Nephron progenitor cell (in vitro differentiated cells): ENCODE measurements around the gene PDZD4.

ENCODE experiments used
- DNase-seq: peaks from one replicate; pipeline ENCODE4 v3.0.0; 2021
- H3K27ac Mint-ChIP-seq: 2 replicates; pipeline ENCODE4 v1.8.0; 2021; ENCODE audit warnings: mild to moderate bottlenecking, moderate library complexity, mixed read lengths
- H3K27me3 Mint-ChIP-seq: 2 replicates; pipeline ENCODE4 v1.8.0; 2021; ENCODE audit warnings: mild to moderate bottlenecking, low read depth, mixed read lengths; ENCODE audit not compliant: poor library complexity
- H3K36me3 Mint-ChIP-seq: 2 replicates; pipeline ENCODE4 v1.8.0; 2021; ENCODE audit warnings: low read depth, mixed read lengths
- H3K4me1 Mint-ChIP-seq: 2 replicates; pipeline ENCODE4 v1.8.0; 2021; ENCODE audit warnings: mixed read lengths
- H3K4me3 Mint-ChIP-seq: 2 replicates; pipeline ENCODE4 v1.8.0; 2021; ENCODE audit warnings: mild to moderate bottlenecking, moderate library complexity, mixed read lengths
- H3K9me3 Mint-ChIP-seq: 2 replicates; pipeline ENCODE4 v1.8.0; 2021; ENCODE audit warnings: mild to moderate bottlenecking, moderate library complexity, mixed read lengths
- CTCF ChIP-seq: fragments of 200-600 bp; sonication (generic); IDR thresholded peaks from 2 replicates; pipeline ENCODE4 v1.5.0; 2021; ENCODE audit warnings: antibody characterized with exemption

PDZD4 gene

GRCh38 chrX:153794018-153794896 lies 36.1 kb downstream of the PDZD4 start, which contains the start of the genes IDH3G and SSR4:
IDH3G (minus strand) TSS chrX:153794375; CDS start chrX:153794326, 49 bp downstream.
SSR4 (plus strand) TSS chrX:153794668; CDS start chrX:153794688, 20 bp downstream.
- peaks cover 54% of the 10 kb centered on the region for H3K9me3 Mint-ChIP-seq
- H3K27me3 Mint-ChIP-seq, result no peaks in the 10 kb centered on the region
- peak; percentile 90 for DNase-seq
- peaks cover 20% of the 10 kb centered on the region for H3K36me3 Mint-ChIP-seq
- H3K4me1 Mint-ChIP-seq, result peaks cover 23% of the 10 kb centered on the region
- H3K4me3 Mint-ChIP-seq, result peak within 1 kb of the TSS; percentile 92
- no peak within 1 kb of the TSS for H3K27ac Mint-ChIP-seq
- no peak for TF ChIP-seq CTCF

GRCh38 chrX:153793291-153793690 lies 37.1 kb downstream of the PDZD4 start:
- DNase-seq, result no peak
- TF ChIP-seq CTCF, result no peak
- Mint-ChIP-seq H3K4me3 (peak overlapping the region; percentile 92), H3K36me3 (peaks cover 19% of the 10 kb centered on the region), H3K27me3 (peaks cover under 1% of the 10 kb centered on the region), H3K9me3 (peaks cover 52% of the 10 kb centered on the region), H3K27ac (peak overlapping the region; percentile 84), H3K4me1 (peaks cover 23% of the 10 kb centered on the region)

GRCh38 chrX:153792368-153792767 lies 38.0 kb downstream of the PDZD4 start:
- no peak for DNase-seq
- Mint-ChIP-seq H3K27me3 (peaks cover 3% of the 10 kb centered on the region), H3K9me3 (peaks cover 56% of the 10 kb centered on the region), H3K4me3 (no peak overlapping the region), H3K4me1 (peaks cover 23% of the 10 kb centered on the region), H3K36me3 (peaks cover 15% of the 10 kb centered on the region), H3K27ac (no peak overlapping the region)
- no peak for TF ChIP-seq CTCF

- no peak for TF ChIP-seq CTCF
- peaks cover 11% of the 10 kb centered on the region for H3K36me3 Mint-ChIP-seq
- H3K9me3 Mint-ChIP-seq, result peaks cover 54% of the 10 kb centered on the region
- no peak overlapping the region for H3K4me3 Mint-ChIP-seq
- DNase-seq, result no peak
- no peak overlapping the region for H3K27ac Mint-ChIP-seq
- peaks cover 3% of the 10 kb centered on the region for H3K27me3 Mint-ChIP-seq
- H3K4me1 Mint-ChIP-seq, result peaks cover 17% of the 10 kb centered on the region
These were observed 39.1 kb downstream of the PDZD4 start for GRCh38 chrX:153791104-153791852.

- peaks cover 49% of the 10 kb centered on the region for H3K9me3 Mint-ChIP-seq
These were observed 40.7 kb downstream of the PDZD4 start for GRCh38 chrX:153789654-153790053.

More at GRCh38 chrX:153789654-153790053, 40.7 kb downstream of the PDZD4 start:
- no peak overlapping the region for H3K4me3 Mint-ChIP-seq
- DNase-seq, result no peak
- TF ChIP-seq CTCF, result no peak
- peaks cover 3% of the 10 kb centered on the region for H3K27me3 Mint-ChIP-seq
- H3K4me1 Mint-ChIP-seq, result peaks cover 9% of the 10 kb centered on the region
- H3K27ac Mint-ChIP-seq, result no peak overlapping the region
- H3K36me3 Mint-ChIP-seq, result peaks cover 9% of the 10 kb centered on the region
